Lung microvascular endothelial cell (primary cell): ENCODE results near the gene WWOX. TPM values are rescaled to one million over a fixed set of nuclear protein-coding genes. Genes with fewer than 3 reads are reported as not detected.
A peak's percentile ranks its signal among the peaks of the same experiment; 100 is the strongest.

Experiments used
- DNase-seq, 2 donors: peaks; one replicate each; pipeline versions ENCODE4 v3.0.0 to v3.0.0-alpha.2; 2010; ENCODE audit warnings: low read depth in 2 of 2
- total RNA-seq: library from RNA; depleted of rRNA; stranded (reverse); fragments of >200 nt; gene quantifications from 2 replicates; pipeline ENCODE4 v1.2.1, GENCODE V29; 2014

Gene WWOX
- total RNA-seq, 1 donor from 2014 or later, result 8.7 TPM

DNA sequence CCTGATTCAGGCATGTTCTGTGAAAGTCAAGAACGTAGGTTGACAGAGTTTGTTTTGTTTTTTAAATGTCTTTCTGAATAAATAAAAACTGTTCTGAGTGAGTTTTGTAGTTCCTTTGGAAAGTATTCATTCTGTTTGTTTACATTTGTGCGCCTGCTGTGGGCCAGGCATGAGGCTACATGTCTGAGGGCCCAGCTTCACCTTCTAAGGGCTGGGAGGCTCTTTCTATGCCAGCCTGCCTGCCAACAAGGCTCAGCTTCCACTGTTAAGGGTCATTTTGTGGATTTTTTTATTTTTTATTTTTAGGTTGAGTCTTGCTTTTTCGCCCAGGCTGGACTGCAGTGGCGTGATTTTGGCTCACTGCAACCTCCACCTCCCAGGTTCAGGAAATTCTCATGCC lies 6.1 kb downstream of the WWOX start:
- DNase-seq, result no peak

DNA sequence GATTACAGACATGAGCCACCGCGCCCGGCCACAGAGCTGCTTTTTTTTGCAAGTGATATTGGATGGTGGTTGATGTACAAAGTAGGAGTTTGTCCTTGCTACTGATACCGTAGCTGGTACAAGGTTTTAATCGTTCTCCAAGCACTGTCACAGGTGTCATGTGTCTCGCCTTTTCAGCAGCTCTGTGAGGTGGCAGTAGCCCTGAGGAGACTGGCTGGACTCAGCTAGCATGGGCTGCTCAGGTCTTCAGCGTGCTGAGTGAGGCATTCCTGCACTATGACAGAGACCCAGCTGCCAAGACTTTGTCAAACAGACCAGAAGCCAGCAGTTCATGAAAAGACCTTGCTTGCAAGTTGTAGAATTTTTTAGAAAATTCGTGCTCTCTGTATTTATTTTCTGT lies 7.2 kb downstream of the WWOX start:
- no peak for DNase-seq

GRCh38 chr16:78108451-78108850 lies 9.0 kb downstream of the WWOX start:
- DNase-seq, result no peak

DNA sequence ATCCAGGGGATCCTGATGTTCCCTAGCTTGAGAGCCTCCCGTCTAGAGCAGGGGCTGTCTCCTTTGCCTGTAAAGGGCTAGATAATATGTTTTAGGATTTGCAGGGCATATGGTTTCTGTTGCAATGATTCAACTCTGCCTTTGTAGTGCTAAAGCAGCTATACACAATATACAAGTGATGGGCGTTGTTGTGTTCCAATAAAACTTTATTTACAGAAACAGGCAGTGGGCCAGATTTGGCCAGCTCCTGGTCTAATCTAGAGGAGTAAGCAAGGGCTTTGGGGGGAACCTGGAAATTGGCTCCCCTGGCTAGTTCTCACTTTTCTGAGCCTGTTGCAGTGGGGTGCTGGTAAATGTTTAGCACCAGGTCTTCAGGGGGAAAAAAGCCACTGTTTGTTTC lies 13.8 kb downstream of the WWOX start:
- DNase-seq, result no peak

- no peak for DNase-seq
Observed at GRCh38 chr16:78115659-78116058, 16.2 kb downstream of the WWOX start.

- no peak for DNase-seq
Observed at GRCh38 chr16:78116946-78117345, 17.5 kb downstream of the WWOX start.

GRCh38 chr16:78117391-78117790 lies 17.9 kb downstream of the WWOX start:
- DNase-seq, result no peak

DNA sequence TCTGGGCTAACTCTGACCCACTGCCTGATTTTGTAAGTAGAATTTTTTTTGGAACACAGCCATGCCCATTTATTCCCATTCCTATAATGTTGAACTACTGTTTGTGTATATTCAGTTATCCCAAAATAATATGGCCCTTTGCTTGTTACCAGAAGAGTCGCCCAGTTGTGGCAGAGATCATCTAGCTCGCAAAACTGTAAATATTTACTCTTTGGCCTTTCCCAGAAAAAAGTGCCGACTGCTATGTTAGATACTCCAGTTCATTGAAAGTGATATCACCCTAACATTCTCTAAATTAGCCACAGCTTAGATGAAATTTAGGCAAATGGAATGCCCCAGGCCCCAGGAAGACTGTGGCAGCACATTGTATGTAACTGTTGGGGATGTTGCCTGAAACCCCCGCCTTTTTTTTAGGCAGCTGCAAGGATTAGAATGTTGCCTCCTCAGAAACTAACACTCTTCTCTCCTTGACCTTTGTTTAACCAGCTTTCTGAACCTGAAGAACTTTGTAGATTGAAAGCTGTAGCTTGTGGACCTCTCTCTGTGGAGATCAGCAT lies 19.1 kb downstream of the WWOX start:
- DNase-seq, result no peak

GRCh38 chr16:78122774-78123315 lies 23.4 kb downstream of the WWOX start:
- peak; percentile 48 to 71 for DNase-seq

DNA sequence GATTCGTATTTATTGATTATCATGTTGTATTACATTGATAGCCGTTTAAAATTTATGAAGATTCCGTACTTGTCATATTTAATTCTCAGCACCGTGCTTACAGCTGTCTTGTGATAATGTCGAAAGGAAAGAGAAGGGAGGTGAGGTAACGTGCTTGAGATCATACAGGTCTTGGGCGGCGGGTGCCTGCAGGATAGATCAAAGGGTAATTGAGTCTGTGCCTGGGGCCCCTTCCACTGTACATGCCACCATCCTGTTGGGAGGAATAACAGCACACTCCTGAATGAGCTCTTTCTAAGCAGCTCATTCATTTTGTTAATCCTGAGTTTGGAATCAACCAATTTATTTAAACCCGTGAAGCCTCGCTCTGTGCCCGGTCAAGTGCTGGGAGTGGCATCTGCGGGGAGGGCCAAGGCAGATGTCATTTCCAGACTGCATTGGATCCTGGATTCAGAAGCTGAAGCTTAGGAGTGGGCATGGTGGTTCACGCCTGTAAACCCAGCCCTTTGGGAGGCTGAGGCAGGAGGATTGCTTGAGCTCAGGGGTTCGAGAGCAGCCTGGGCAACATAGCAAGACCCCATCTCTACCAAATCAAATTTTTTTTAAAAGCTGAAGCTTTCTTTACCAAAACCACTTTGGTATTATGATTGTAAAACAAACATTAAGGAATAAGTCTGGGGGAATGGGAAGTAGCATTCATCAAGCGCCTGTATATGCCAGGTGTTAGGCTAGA lies 25.8 kb downstream of the WWOX start:
- no peak for DNase-seq

GRCh38 chr16:78126662-78127061 lies 27.2 kb downstream of the WWOX start:
- DNase-seq, result no peak

DNA sequence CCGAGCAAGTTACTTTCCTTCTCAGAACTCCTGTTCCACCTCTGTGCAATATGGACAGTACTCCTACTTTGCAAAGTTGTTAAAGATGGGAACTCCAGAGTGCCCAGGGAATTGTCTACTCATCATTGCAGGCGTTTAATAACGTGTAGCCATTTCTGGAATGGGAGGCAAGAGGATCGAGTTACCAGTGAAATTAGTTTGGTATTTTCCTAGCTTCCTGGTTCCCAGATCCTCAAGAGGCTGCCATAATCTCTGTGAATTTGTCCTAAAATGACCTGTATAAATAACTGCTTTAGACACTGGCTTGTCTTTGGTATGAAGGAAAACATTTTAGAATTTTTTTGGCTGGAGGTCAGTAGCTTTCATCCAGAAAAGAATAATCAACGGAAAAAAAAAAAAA lies 27.7 kb downstream of the WWOX start:
- no peak for DNase-seq

DNA sequence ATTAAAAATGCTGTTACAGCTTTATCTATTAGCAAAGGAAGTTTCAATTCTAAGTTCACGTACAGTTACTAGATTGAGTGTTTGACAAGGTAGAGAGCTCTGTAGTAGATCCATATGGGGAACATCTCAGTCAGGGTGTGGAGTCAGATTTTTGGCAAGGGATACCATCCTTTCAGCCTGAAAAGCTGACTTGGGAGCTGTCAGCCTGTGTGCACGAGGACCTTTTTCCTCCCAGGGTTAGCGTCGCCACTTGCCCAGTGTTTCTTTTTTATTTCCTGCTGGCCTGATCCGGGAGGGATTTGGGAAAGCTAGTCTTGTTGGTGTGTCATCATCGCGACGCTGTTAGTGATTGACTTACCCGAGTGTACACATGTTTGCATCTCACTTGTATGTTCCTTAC lies 29.5 kb downstream of the WWOX start:
- DNase-seq, result no peak

GRCh38 chr16:78129349-78129748 lies 29.9 kb downstream of the WWOX start:
- no peak for DNase-seq

GRCh38 chr16:78130083-78130608 lies 30.7 kb downstream of the WWOX start:
- DNase-seq, result no peak

- no peak for DNase-seq
Observed at GRCh38 chr16:78130950-78131349, 31.5 kb downstream of the WWOX start.

GRCh38 chr16:78133919-78134318 lies 34.5 kb downstream of the WWOX start:
- no peak for DNase-seq

GRCh38 chr16:78134944-78135619 lies 35.6 kb downstream of the WWOX start:
- no peak for DNase-seq

DNA sequence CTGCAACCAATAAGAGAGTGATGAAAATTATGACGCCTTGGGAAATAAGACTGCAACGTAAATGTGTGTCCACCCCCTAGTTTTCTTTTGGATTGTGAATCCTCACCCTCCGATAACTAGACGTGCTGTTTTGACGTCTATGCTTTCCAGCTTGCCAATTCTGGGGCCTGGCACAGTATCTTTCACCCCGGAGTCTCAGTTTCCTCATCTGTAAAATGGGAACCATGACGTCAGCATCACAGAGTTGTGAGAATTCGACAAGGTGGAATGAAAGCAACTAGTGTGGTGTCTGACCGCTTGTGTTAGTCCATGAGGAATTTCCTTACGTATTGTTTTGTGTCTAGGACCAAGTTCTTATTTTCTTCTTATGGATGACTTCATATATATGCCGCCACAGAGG lies 37.7 kb downstream of the WWOX start:
- DNase-seq, result no peak

DNA sequence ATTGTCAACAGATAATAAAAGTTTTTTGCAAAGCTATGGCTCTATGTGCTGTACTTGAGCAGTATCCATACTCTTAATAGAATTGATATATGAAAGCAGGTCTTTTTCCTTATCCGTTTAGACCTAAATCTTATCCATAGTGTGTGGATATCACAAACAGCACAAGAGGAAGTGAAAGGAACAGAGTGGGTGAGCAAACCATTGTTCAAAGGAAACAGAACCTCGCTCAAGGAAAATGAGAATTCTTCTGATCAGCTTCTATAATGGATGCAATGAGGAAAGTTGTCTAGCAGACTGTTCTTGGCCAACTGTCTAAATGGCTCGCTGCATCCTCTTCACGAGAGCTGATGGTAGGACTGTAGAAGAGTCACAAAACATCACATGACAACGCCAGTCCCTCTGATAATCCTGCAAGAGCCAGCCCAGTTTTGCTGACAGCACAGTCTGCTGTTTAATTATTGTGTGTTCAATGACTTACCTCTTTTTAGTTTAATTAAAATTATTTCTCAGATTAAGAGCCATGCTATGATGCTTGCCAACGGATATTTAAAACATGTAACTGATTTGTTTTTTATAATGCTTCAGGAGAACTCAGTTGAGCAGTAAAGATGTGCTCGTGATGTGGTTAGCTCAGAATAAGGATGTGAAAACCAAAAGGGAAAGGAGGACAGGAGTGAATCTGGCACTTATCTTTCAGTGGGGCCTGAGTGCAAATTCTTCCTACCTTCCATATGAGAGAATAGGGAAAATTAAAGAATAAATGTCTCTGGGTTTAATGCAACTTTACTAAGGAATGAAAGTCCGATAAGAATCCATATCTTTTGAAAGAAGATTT lies 38.5 kb downstream of the WWOX start:
- no peak for DNase-seq

DNA sequence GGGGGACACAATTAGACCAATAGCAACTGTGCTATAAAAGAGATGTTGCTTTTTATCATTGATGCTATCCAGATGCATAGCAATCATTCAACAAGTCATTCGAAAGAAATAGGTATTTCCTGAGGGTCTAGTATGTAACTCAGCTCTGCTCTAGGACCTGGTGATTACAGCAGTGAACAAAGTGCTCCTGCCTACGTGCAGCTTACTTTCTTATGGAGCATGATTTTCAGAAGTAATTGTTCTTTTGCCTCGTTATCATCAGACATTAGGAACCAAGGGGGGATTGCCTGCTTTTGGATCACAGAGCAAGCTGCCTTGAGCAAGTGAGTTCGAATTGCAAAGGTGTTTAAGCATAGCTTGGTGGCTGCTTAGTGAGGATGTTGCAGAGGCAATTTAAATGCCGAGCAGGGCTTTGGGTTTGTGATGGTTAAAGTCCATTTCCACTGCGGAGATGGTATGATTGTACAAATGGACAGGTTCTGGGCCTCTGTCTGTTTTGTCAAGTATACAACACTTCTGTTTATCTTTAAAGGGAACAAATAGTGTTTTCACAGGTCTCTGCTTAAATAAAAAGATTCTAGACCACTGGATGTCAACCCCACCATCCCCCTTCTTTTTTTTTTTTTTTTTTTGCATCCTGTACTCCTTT lies 41.5 kb downstream of the WWOX start:
- DNase-seq, result no peak
